HEK293 (cell line): ENCODE measurements around the gene CACUL1.

Experiments
- CTCF ChIA-PET: fragments of 350-600 bp; formaldehyde crosslinking; extraction: SDS; loops from one replicate; lab custom pipeline; 2021; ENCODE audit warnings: antibody characterized with exemption; lab: Yijun Ruan, JAX
- POLR2A ChIA-PET: fragments of 300-600 bp; formaldehyde crosslinking; extraction: SDS; loops from one replicate; lab custom pipeline; 2020; ENCODE audit warnings: antibody characterized with exemption, inconsistent platforms; lab: Yijun Ruan, JAX
- H3K27ac ChIP-seq: fragments of 200-500 bp; sonication (Bioruptor generic); 2 replicates; pipeline ENCODE4 v1.5.1; 2014; ENCODE audit warnings: low read depth, low read length, control low read depth, inconsistent platforms; ENCODE audit errors: extremely low read depth
- H3K36me3 ChIP-seq, 2 experiments: fragments of 200-500 bp in 1 of 2; sonication (Bioruptor generic) in 1 of 2; 1 replicate in 1 of 2; 2 replicates in 1 of 2; pipeline ENCODE4 v1.5.1; 2014 to 2017; ENCODE audit warnings: inconsistent platforms in 2 of 2, low read length in 2 of 2; ENCODE audit not compliant: control insufficient read depth in 2 of 2, insufficient read depth in 1 of 2
- H3K4me1 ChIP-seq: fragments of 200-500 bp; sonication (Bioruptor generic); 2 replicates; pipeline ENCODE4 v1.5.1; 2014; ENCODE audit warnings: mild to moderate bottlenecking, low read length, inconsistent platforms; ENCODE audit not compliant: control insufficient read depth, insufficient read depth
- H3K4me3 ChIP-seq: 2 replicates; pipeline ENCODE4 v1.5.1; 2011; ENCODE audit warnings: low read depth, mild to moderate bottlenecking, control low read depth, low read length, moderate library complexity
- H3K9me3 ChIP-seq: fragments of 200-500 bp; sonication (Bioruptor generic); 2 replicates; pipeline ENCODE4 v1.5.1; 2014; ENCODE audit warnings: low read depth, low read length, inconsistent platforms; ENCODE audit not compliant: control insufficient read depth, insufficient read depth
- KLF1 ChIP-seq: fragments of 450-650 bp; formaldehyde crosslinking; IDR thresholded peaks from 2 replicates; pipeline ENCODE4 v1.5.1; 2016; ENCODE audit warnings: missing biosample characterization, missing genetic modification characterization
- KLF10 ChIP-seq: fragments of 450-650 bp; IDR thresholded peaks from 2 replicates; pipeline ENCODE4 v1.5.1; 2018; ENCODE audit warnings: missing biosample characterization, mild to moderate bottlenecking, missing genetic modification characterization
- KLF9 ChIP-seq: fragments of 450-650 bp; formaldehyde crosslinking; IDR thresholded peaks from 2 replicates; pipeline ENCODE4 v1.5.1; 2016; ENCODE audit warnings: missing biosample characterization, missing genetic modification characterization, low read depth
- MZF1 ChIP-seq: fragments of 450-650 bp; formaldehyde crosslinking; IDR thresholded peaks from 2 replicates; pipeline ENCODE4 v1.5.1; 2017; ENCODE audit warnings: missing biosample characterization, missing genetic modification characterization, borderline replicate concordance
- SP7 ChIP-seq: fragments of 450-650 bp; formaldehyde crosslinking; IDR thresholded peaks from 2 replicates; pipeline ENCODE4 v1.5.1; 2016; ENCODE audit warnings: missing biosample characterization, missing genetic modification characterization
- ZBTB20 ChIP-seq: fragments of 450-650 bp; formaldehyde crosslinking; IDR thresholded peaks from 2 replicates; pipeline ENCODE4 v1.5.1; 2016; ENCODE audit warnings: missing biosample characterization, missing genetic modification characterization
- ZNF114 ChIP-seq: fragments of 450-650 bp; formaldehyde crosslinking; IDR thresholded peaks from 2 replicates; pipeline ENCODE4 v1.5.0; 2017; ENCODE audit warnings: missing biosample characterization, missing genetic modification characterization
- ZNF184 ChIP-seq: fragments of 450-650 bp; IDR thresholded peaks from 2 replicates; pipeline ENCODE4 v1.5.1; 2018; ENCODE audit warnings: missing biosample characterization, mild to moderate bottlenecking, missing genetic modification characterization
- ZNF2 ChIP-seq: fragments of 450-650 bp; formaldehyde crosslinking; IDR thresholded peaks from 2 replicates; pipeline ENCODE4 v1.5.1; 2016; ENCODE audit warnings: missing biosample characterization, missing genetic modification characterization
- ZNF202 ChIP-seq: fragments of 450-650 bp; formaldehyde crosslinking; IDR thresholded peaks from 2 replicates; pipeline ENCODE4 v1.5.1; 2016; ENCODE audit warnings: missing biosample characterization, missing genetic modification characterization, borderline replicate concordance
- ZNF292 ChIP-seq: fragments of 450-650 bp; formaldehyde crosslinking; IDR thresholded peaks from 2 replicates; pipeline ENCODE4 v1.5.1; 2016; ENCODE audit warnings: low read depth, missing biosample characterization, missing genetic modification characterization, borderline replicate concordance
- ZNF335 ChIP-seq: fragments of 450-650 bp; formaldehyde crosslinking; conservative IDR thresholded peaks from 2 replicates; pipeline ENCODE4 v1.5.1; 2016; ENCODE audit warnings: missing biosample characterization, missing genetic modification characterization
- ZNF391 ChIP-seq: fragments of 450-650 bp; formaldehyde crosslinking; IDR thresholded peaks from 2 replicates; pipeline ENCODE4 v1.5.1; 2016; ENCODE audit warnings: low read depth, missing biosample characterization, missing genetic modification characterization, borderline replicate concordance
- ZNF423 ChIP-seq: fragments of 450-650 bp; formaldehyde crosslinking; IDR thresholded peaks from 2 replicates; pipeline ENCODE4 v1.5.1; 2016; ENCODE audit warnings: missing biosample characterization, missing genetic modification characterization
- ZNF501 ChIP-seq: fragments of 450-650 bp; formaldehyde crosslinking; IDR thresholded peaks from 2 replicates; pipeline ENCODE4 v1.5.1; 2016; ENCODE audit warnings: missing biosample characterization, missing genetic modification characterization
- ZNF544 ChIP-seq: fragments of 450-650 bp; formaldehyde crosslinking; IDR thresholded peaks from 2 replicates; pipeline ENCODE4 v1.5.0; 2017; ENCODE audit warnings: missing biosample characterization, missing genetic modification characterization
- ZNF555 ChIP-seq: fragments of 450-650 bp; formaldehyde crosslinking; conservative IDR thresholded peaks from 2 replicates; pipeline ENCODE4 v1.5.1; 2017; ENCODE audit warnings: missing biosample characterization, mild to moderate bottlenecking, missing genetic modification characterization, inconsistent platforms
- ZNF747 ChIP-seq: fragments of 450-650 bp; formaldehyde crosslinking; IDR thresholded peaks from 2 replicates; pipeline ENCODE4 v1.5.1; 2016; ENCODE audit warnings: missing biosample characterization, missing genetic modification characterization
- ZNF776 ChIP-seq: fragments of 450-650 bp; formaldehyde crosslinking; IDR thresholded peaks from 2 replicates; pipeline ENCODE4 v1.5.0; 2017; ENCODE audit warnings: missing biosample characterization, missing genetic modification characterization, borderline replicate concordance
- ZNF777 ChIP-seq: fragments of 450-650 bp; formaldehyde crosslinking; IDR thresholded peaks from 2 replicates; pipeline ENCODE4 v1.5.1; 2017; ENCODE audit warnings: missing biosample characterization, missing genetic modification characterization, borderline replicate concordance
- ZXDB ChIP-seq: fragments of 450-650 bp; formaldehyde crosslinking; IDR thresholded peaks from 2 replicates; pipeline ENCODE4 v1.5.1; 2016; ENCODE audit warnings: missing biosample characterization, missing genetic modification characterization
- TF ChIP-seq, protein P1 (sequence below): fragments of 450-650 bp; formaldehyde crosslinking; IDR thresholded peaks from 2 replicates; pipeline ENCODE4 v1.5.1; 2016; ENCODE audit warnings: missing biosample characterization, missing genetic modification characterization
- TF ChIP-seq, protein P2 (sequence below): fragments of 450-650 bp; formaldehyde crosslinking; IDR thresholded peaks from 2 replicates; pipeline ENCODE4; 2016; ENCODE audit warnings: missing biosample characterization, missing genetic modification characterization
- TF ChIP-seq, protein P3 (sequence below): fragments of 450-650 bp; formaldehyde crosslinking; IDR thresholded peaks from 2 replicates; pipeline ENCODE4 v1.5.1; 2016; ENCODE audit warnings: missing biosample characterization, missing genetic modification characterization, borderline replicate concordance
- TF ChIP-seq, protein P4 (sequence below): fragments of 450-650 bp; IDR thresholded peaks from 2 replicates; pipeline ENCODE4 v1.5.1; 2018; ENCODE audit warnings: missing biosample characterization, missing genetic modification characterization
- TF ChIP-seq, protein P5 (sequence below): fragments of 450-650 bp; formaldehyde crosslinking; IDR thresholded peaks from 2 replicates; pipeline ENCODE4 v1.5.1; 2016; ENCODE audit warnings: missing biosample characterization, missing genetic modification characterization

Gene CACUL1

DNA sequence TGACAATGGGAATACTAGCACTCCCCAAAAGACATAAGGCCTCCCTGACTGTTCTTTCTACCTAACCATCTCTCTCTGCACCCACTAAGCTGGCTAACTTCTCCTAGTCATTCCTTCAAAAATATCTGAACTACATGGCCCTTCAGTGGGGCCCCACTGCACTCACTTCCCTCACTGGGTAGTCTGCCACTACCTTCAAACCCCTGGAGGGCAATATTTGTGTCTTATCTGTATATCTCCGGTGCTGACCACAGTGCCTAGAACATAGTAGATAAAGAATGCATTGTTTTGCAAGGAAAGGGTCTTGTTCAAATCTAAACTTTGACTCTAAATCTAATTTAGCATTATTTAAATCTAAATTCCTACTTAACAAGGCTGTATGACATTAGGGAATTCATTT lies 44.3 kb downstream of the CACUL1 start:
- ChIA-PET CTCF (interaction anchor here (0.9 to 1.5 kb wide), 2 partner anchors 10 to 25 kb away, joined by 3 to 8 read pairs; no protein-coding TSS in a partner anchor), POLR2A (no interaction called here)
- Histone ChIP-seq H3K4me1 (no peaks in the 10 kb centered on the region), H3K36me3 (peaks cover 1 to 5% of the 10 kb centered on the region in 2 experiments; a peak in 2 of 3 replicates), H3K27ac (no peak overlapping the region), H3K4me3 (no peak overlapping the region), H3K9me3 (no peaks in the 10 kb centered on the region)
- TF ChIP-seq ZNF114 (tag by site-specific recombination) (no peak), KLF1 (tag by site-specific recombination) (no peak), ZNF335 (tag by site-specific recombination) (no peak), ZNF292 (tag by site-specific recombination) (no peak), ZNF776 (tag by site-specific recombination) (no peak), ZNF544 (no peak), ZNF501 (no peak), ZNF423 (no peak), ZNF391 (tag by site-specific recombination) (no peak), SP7 (tag by site-specific recombination) (no peak), ZNF747 (tag by site-specific recombination) (no peak), ZNF184 (tag by site-specific recombination) (no peak), ZNF202 (tag by site-specific recombination) (no peak), ZBTB20 (tag by site-specific recombination) (no peak), ZNF2 (tag by site-specific recombination) (no peak), ZNF555 (no peak)
- TF ChIP-seq, protein P1, sequence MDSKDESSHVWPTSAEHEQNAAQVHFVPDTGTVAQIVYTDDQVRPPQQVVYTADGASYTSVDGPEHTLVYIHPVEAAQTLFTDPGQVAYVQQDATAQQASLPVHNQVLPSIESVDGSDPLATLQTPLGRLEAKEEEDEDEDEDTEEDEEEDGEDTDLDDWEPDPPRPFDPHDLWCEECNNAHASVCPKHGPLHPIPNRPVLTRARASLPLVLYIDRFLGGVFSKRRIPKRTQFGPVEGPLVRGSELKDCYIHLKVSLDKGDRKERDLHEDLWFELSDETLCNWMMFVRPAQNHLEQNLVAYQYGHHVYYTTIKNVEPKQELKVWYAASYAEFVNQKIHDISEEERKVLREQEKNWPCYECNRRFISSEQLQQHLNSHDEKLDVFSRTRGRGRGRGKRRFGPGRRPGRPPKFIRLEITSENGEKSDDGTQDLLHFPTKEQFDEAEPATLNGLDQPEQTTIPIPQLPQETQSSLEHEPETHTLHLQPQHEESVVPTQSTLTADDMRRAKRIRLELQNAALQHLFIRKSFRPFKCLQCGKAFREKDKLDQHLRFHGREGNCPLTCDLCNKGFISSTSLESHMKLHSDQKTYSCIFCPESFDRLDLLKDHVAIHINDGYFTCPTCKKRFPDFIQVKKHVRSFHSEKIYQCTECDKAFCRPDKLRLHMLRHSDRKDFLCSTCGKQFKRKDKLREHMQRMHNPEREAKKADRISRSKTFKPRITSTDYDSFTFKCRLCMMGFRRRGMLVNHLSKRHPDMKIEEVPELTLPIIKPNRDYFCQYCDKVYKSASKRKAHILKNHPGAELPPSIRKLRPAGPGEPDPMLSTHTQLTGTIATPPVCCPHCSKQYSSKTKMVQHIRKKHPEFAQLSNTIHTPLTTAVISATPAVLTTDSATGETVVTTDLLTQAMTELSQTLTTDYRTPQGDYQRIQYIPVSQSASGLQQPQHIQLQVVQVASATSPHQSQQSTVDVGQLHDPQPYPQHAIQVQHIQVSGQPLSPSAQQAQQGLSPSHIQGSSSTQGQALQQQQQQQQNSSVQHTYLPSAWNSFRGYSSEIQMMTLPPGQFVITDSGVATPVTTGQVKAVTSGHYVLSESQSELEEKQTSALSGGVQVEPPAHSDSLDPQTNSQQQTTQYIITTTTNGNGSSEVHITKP: no peak
- TF ChIP-seq, protein P2, sequence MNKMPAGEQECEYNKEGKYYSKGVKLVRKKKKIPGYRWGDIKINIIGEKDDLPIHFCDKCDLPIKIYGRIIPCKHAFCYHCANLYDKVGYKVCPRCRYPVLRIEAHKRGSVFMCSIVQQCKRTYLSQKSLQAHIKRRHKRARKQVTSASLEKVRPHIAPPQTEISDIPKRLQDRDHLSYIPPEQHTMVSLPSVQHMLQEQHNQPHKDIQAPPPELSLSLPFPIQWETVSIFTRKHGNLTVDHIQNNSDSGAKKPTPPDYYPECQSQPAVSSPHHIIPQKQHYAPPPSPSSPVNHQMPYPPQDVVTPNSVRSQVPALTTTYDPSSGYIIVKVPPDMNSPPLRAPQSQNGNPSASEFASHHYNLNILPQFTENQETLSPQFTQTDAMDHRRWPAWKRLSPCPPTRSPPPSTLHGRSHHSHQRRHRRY: no peak
- TF ChIP-seq, protein P3, sequence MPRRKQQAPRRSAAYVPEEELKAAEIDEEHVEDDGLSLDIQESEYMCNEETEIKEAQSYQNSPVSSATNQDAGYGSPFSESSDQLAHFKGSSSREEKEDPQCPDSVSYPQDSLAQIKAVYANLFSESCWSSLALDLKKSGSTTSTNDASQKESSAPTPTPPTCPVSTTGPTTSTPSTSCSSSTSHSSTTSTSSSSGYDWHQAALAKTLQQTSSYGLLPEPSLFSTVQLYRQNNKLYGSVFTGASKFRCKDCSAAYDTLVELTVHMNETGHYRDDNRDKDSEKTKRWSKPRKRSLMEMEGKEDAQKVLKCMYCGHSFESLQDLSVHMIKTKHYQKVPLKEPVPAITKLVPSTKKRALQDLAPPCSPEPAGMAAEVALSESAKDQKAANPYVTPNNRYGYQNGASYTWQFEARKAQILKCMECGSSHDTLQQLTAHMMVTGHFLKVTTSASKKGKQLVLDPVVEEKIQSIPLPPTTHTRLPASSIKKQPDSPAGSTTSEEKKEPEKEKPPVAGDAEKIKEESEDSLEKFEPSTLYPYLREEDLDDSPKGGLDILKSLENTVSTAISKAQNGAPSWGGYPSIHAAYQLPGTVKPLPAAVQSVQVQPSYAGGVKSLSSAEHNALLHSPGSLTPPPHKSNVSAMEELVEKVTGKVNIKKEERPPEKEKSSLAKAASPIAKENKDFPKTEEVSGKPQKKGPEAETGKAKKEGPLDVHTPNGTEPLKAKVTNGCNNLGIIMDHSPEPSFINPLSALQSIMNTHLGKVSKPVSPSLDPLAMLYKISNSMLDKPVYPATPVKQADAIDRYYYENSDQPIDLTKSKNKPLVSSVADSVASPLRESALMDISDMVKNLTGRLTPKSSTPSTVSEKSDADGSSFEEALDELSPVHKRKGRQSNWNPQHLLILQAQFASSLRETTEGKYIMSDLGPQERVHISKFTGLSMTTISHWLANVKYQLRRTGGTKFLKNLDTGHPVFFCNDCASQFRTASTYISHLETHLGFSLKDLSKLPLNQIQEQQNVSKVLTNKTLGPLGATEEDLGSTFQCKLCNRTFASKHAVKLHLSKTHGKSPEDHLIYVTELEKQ: no peak

DNA sequence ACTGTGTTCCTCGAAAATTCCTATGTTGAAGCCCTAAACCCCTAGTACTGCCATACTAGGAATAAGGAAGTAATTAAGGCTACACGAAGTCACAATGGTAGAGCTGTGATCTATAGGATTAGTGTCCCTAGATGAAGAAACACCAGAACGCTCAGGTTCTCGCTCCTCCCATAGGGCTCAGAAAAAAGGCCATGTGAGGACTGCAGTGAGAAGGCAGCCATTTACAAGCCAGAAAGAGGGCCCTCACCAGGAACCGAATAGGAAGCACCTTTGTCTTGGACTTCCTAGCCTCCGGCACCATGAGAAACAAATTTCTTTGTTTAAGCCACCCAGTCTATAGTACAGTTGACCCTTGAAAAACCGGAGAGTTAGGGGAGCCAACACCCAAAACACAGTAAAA lies 46.2 kb downstream of the CACUL1 start:
- Histone ChIP-seq H3K9me3 (no peaks in the 10 kb centered on the region), H3K27ac (no peak overlapping the region), H3K36me3 (peaks cover 3 to 5% of the 10 kb centered on the region in 2 experiments; a peak in 2 of 3 replicates), H3K4me3 (no peak overlapping the region), H3K4me1 (no peaks in the 10 kb centered on the region)
- ChIA-PET POLR2A (no interaction called here), CTCF (interaction anchor here (1.1 to 1.7 kb wide), 3 partner anchors 11 to 93 kb away, joined by 4 to 8 read pairs (median 5); no protein-coding TSS in a partner anchor)
- TF ChIP-seq ZXDB (tag by site-specific recombination): no peak
- TF ChIP-seq, protein P4, sequence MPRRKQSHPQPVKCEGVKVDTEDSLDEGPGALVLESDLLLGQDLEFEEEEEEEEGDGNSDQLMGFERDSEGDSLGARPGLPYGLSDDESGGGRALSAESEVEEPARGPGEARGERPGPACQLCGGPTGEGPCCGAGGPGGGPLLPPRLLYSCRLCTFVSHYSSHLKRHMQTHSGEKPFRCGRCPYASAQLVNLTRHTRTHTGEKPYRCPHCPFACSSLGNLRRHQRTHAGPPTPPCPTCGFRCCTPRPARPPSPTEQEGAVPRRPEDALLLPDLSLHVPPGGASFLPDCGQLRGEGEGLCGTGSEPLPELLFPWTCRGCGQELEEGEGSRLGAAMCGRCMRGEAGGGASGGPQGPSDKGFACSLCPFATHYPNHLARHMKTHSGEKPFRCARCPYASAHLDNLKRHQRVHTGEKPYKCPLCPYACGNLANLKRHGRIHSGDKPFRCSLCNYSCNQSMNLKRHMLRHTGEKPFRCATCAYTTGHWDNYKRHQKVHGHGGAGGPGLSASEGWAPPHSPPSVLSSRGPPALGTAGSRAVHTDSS: no peak
- TF ChIP-seq, protein P5, sequence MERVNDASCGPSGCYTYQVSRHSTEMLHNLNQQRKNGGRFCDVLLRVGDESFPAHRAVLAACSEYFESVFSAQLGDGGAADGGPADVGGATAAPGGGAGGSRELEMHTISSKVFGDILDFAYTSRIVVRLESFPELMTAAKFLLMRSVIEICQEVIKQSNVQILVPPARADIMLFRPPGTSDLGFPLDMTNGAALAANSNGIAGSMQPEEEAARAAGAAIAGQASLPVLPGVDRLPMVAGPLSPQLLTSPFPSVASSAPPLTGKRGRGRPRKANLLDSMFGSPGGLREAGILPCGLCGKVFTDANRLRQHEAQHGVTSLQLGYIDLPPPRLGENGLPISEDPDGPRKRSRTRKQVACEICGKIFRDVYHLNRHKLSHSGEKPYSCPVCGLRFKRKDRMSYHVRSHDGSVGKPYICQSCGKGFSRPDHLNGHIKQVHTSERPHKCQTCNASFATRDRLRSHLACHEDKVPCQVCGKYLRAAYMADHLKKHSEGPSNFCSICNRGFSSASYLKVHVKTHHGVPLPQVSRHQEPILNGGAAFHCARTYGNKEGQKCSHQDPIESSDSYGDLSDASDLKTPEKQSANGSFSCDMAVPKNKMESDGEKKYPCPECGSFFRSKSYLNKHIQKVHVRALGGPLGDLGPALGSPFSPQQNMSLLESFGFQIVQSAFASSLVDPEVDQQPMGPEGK (tag by site-specific recombination): no peak
- no peak for TF ChIP-seq KLF10 (tag by site-specific recombination)
- TF ChIP-seq ZNF777 (tag by site-specific recombination): no peak
- TF ChIP-seq KLF9 (tag by site-specific recombination): no peak
- no peak for TF ChIP-seq MZF1 (tag by site-specific recombination)
